CD4-positive, alpha-beta T cell treated with Interleukin-15 for 4 hours (primary cell): ENCODE results near the gene HAUS5.
A peak's percentile ranks its signal among the peaks of the same experiment; 100 is the strongest.
"Not testable (repeated sequence)": the region's sequence is repeated elsewhere in the genome, so short reads cannot be mapped to it uniquely, and the experiment has no call there.

Source experiments
- DNase-seq: peaks from one replicate; pipeline ENCODE4 v3.0.0-alpha.2; 2020; ENCODE audit warnings: low spot score

The HAUS5 gene

GRCh38 chr19:35643255-35644205 lies 31.0 kb downstream of the HAUS5 start:
- peak; percentile 81 for DNase-seq

GRCh38 chr19:35644206-35644986 lies 31.9 kb downstream of the HAUS5 start:
- peak; percentile 96 for DNase-seq

GRCh38 chr19:35644987-35645679 lies 32.6 kb downstream of the HAUS5 start:
- DNase-seq = peak; percentile 53

GRCh38 chr19:35645680-35646511 lies 33.4 kb downstream of the HAUS5 start:
- no peak for DNase-seq

- DNase-seq = peak; percentile 95
Measured at GRCh38 chr19:35648017-35648961, 35.8 kb downstream of the HAUS5 start, which contains the start of gene COX6B1. Gene COX6B1 (plus strand): TSS chr19:35648323. CDS start chr19:35651244, 2,921 bp downstream.

GRCh38 chr19:35650581-35650980 lies 38.0 kb downstream of the HAUS5 start:
- no peak for DNase-seq

- DNase-seq = not testable (repeated sequence)
Measured at GRCh38 chr19:35654828-35655227, 42.3 kb downstream of the HAUS5 start.

- DNase-seq = no peak
Measured at GRCh38 chr19:35655600-35655999, 43.1 kb downstream of the HAUS5 start.

GRCh38 chr19:35656700-35657099 lies 44.2 kb downstream of the HAUS5 start:
- no peak for DNase-seq

GRCh38 chr19:35657904-35658700 lies 45.6 kb downstream of the HAUS5 start:
- DNase-seq = no peak

- no peak for DNase-seq
Measured at GRCh38 chr19:35661995-35662340, 49.4 kb downstream of the HAUS5 start.

GRCh38 chr19:35663981-35664380 lies 51.4 kb downstream of the HAUS5 start:
- no peak for DNase-seq

GRCh38 chr19:35665157-35665556 lies 52.6 kb downstream of the HAUS5 start:
- DNase-seq = no peak

GRCh38 chr19:35665604-35666003 lies 53.1 kb downstream of the HAUS5 start:
- DNase-seq = no peak

GRCh38 chr19:35666251-35666913 lies 53.8 kb downstream of the HAUS5 start, which contains the start of gene UPK1A:
Gene UPK1A (plus strand): TSS chr19:35666517. CDS start chr19:35666813, 296 bp downstream.
- no peak for DNase-seq

- DNase-seq = no peak
Measured at GRCh38 chr19:35669566-35669965, 57.0 kb downstream of the HAUS5 start.

- no peak for DNase-seq
Measured at GRCh38 chr19:35669974-35670373, 57.4 kb downstream of the HAUS5 start.

GRCh38 chr19:35670686-35671085 lies 58.2 kb downstream of the HAUS5 start:
- DNase-seq = no peak

GRCh38 chr19:35671818-35672217 lies 59.3 kb downstream of the HAUS5 start:
- DNase-seq = no peak
